GM23338 (cell line): ENCODE results near the gene SKOR1. TPM values are rescaled to one million over a fixed set of nuclear protein-coding genes. Genes with fewer than 3 reads are reported as not detected.

Source experiments
- ATAC-seq: fragments of 200-7000 bp; cut with Tn5 transposase; 3 replicates; pipeline ENCODE4 v1.9.1; 2020
- DNase-seq: peaks from one replicate; pipeline ENCODE4 v3.0.0-alpha.2; 2015; ENCODE audit warnings: low spot score
- H2AFZ ChIP-seq: fragments of 200-600 bp; sonication (generic); 2 replicates; pipeline ENCODE4 v1.8.0; 2016; ENCODE audit warnings: antibody characterized with exemption, mild to moderate bottlenecking, moderate library complexity
- H3F3A ChIP-seq: fragments of 200-600 bp; sonication (generic); replicated peaks from 2 replicates; pipeline ENCODE4 v1.8.0; 2017; ENCODE audit warnings: antibody characterized with exemption, mixed run types, low read depth
- H3K27ac ChIP-seq: fragments of 200-600 bp; sonication (generic); 2 replicates; pipeline ENCODE4 v1.6.1; 2016; ENCODE audit warnings: low read depth
- H3K27me3 ChIP-seq: fragments of 200-600 bp; sonication (generic); 2 replicates; pipeline ENCODE4 v1.8.0; 2016; ENCODE audit warnings: mild to moderate bottlenecking, mixed run types, moderate library complexity; ENCODE audit not compliant: insufficient read depth
- H3K36me3 ChIP-seq: fragments of 200-600 bp; sonication (generic); 2 replicates; pipeline ENCODE4 v1.8.0; 2016; ENCODE audit warnings: mild to moderate bottlenecking; ENCODE audit not compliant: insufficient read depth
- H3K4me1 ChIP-seq: fragments of 200-600 bp; sonication (generic); 2 replicates; pipeline ENCODE4 v1.8.0; 2016; ENCODE audit warnings: mild to moderate bottlenecking, moderate library complexity; ENCODE audit not compliant: insufficient read depth
- H3K4me2 ChIP-seq: fragments of 200-600 bp; sonication (generic); 2 replicates; pipeline ENCODE4 v1.7.1; 2017; ENCODE audit warnings: mixed run types
- H3K4me3 ChIP-seq: fragments of 200-600 bp; sonication (generic); 2 replicates; pipeline ENCODE4 v1.6.1; 2016; ENCODE audit warnings: mixed run types
- H3K79me2 ChIP-seq: fragments of 200-600 bp; sonication (generic); replicated peaks from 2 replicates; pipeline ENCODE4 v1.8.0; 2017; ENCODE audit warnings: mild to moderate bottlenecking; ENCODE audit not compliant: insufficient read depth
- H3K9me2 ChIP-seq: fragments of 200-600 bp; sonication (generic); 2 replicates; pipeline ENCODE4 v1.8.0; 2017; ENCODE audit not compliant: insufficient read depth
- H4K20me1 ChIP-seq: fragments of 200-600 bp; sonication (generic); replicated peaks from 2 replicates; pipeline ENCODE4 v1.8.0; 2017; ENCODE audit warnings: mild to moderate bottlenecking; ENCODE audit not compliant: insufficient read depth
- H3K27ac Mint-ChIP-seq: 2 replicates; pipeline ENCODE4 v1.8.0; 2020; ENCODE audit warnings: inconsistent platforms, mild to moderate bottlenecking, moderate library complexity, mixed read lengths
- H3K27me3 Mint-ChIP-seq: 3 replicates; pipeline ENCODE4 v1.8.0; 2022; ENCODE audit warnings: low read depth, mild to moderate bottlenecking, moderate library complexity, mixed read lengths, inconsistent platforms; ENCODE audit not compliant: insufficient read depth, poor library complexity
- H3K36me3 Mint-ChIP-seq: 3 replicates; pipeline ENCODE4 v1.8.0; 2021; ENCODE audit warnings: low read depth, mild to moderate bottlenecking, inconsistent platforms, moderate library complexity, mixed read lengths
- H3K4me1 Mint-ChIP-seq: 3 replicates; pipeline ENCODE4 v1.8.0; 2020; ENCODE audit warnings: mild to moderate bottlenecking, inconsistent platforms, mixed read lengths
- H3K4me3 Mint-ChIP-seq: 3 replicates; pipeline ENCODE4 v1.8.0; 2021; ENCODE audit warnings: moderate library complexity, mild to moderate bottlenecking, inconsistent platforms, mixed read lengths
- H3K9me3 Mint-ChIP-seq: 3 replicates; pipeline ENCODE4 v1.8.0; 2020; ENCODE audit warnings: moderate library complexity, mild to moderate bottlenecking, inconsistent platforms, mixed read lengths
- CREB1 ChIP-seq: fragments of 250-450 bp; sonication (Bioruptor Pico); IDR thresholded peaks from 2 replicates; pipeline ENCODE4 v1.5.0; 2020; ENCODE audit warnings: low read depth, mild to moderate bottlenecking, moderate library complexity
- EZH2 ChIP-seq: fragments of 200-600 bp; sonication (generic); IDR thresholded peaks from one replicate; pipeline ENCODE4 v1.8.0; 2017; ENCODE audit warnings: antibody characterized with exemption, mild to moderate bottlenecking, low read depth; ENCODE audit not compliant: unreplicated experiment
- EZH2phosphoT487 ChIP-seq: fragments of 200-600 bp; sonication (generic); IDR thresholded peaks from one replicate; pipeline ENCODE4 v1.8.1; 2018; ENCODE audit warnings: antibody characterized with exemption; ENCODE audit not compliant: unreplicated experiment
- JUNB ChIP-seq: IDR thresholded peaks from one replicate; pipeline ENCODE4 v1.6.1; 2016; ENCODE audit warnings: antibody characterized with exemption; ENCODE audit not compliant: unreplicated experiment
- NANOG ChIP-seq: IDR thresholded peaks from 2 replicates; pipeline ENCODE4 v1.6.1; 2016; ENCODE audit warnings: antibody characterized with exemption, borderline replicate concordance
- POLR2AphosphoS5 ChIP-seq: IDR thresholded peaks from 2 replicates; pipeline ENCODE4 v1.6.1; 2016; ENCODE audit warnings: antibody characterized with exemption, low read depth
- STAT1 ChIP-seq: IDR thresholded peaks from one replicate; pipeline ENCODE4 v1.6.1; 2016; ENCODE audit warnings: antibody characterized with exemption; ENCODE audit not compliant: unreplicated experiment
- ZNF114 ChIP-seq: fragments of 250-450 bp; sonication (Bioruptor Pico); IDR thresholded peaks from 2 replicates; pipeline ENCODE4 v1.5.0; 2020; ENCODE audit warnings: mild to moderate bottlenecking, moderate library complexity
- polyA plus RNA-seq: library from polyadenylated mRNA; unstranded; fragments of >200 nt; fragmentation: Nextera tagmentation; extraction: Ambion mirVana; gene quantifications from 2 replicates; pipeline ENCODE4 v1.2.1, GENCODE V29; 2016
- total RNA-seq: library from RNA; depleted of rRNA; stranded (reverse); fragments of >200 nt; shearing (Covaris generic); gene quantifications from 2 replicates; pipeline ENCODE4 v1.2.3, GENCODE V29; 2014
- TF ChIP-seq, protein P1 (sequence below): IDR thresholded peaks from 2 replicates; pipeline ENCODE4 v1.6.1; 2016; ENCODE audit warnings: antibody characterized with exemption
- TF ChIP-seq, protein P2 (sequence below): fragments of 250-450 bp; sonication (Bioruptor Pico); IDR thresholded peaks from 2 replicates; pipeline ENCODE4 v1.5.0; 2020; ENCODE audit warnings: mild to moderate bottlenecking, moderate library complexity
- TF ChIP-seq, protein P3 (sequence below): IDR thresholded peaks from one replicate; pipeline ENCODE4 v1.6.1; 2018; ENCODE audit warnings: antibody characterized with exemption; ENCODE audit not compliant: unreplicated experiment
- TF ChIP-seq, protein P4 (sequence below), 2 experiments: fragments of 200-600 bp in 1 of 2; sonication (generic) in 1 of 2; conservative IDR thresholded peaks; 2 replicates each; pipeline versions ENCODE4 v1.5.1 to v1.6.1; 2016 to 2017; ENCODE audit warnings: antibody characterized with exemption in 2 of 2, low read depth in 2 of 2, mild to moderate bottlenecking in 2 of 2, moderate library complexity in 1 of 2

Gene SKOR1
- total and polyA plus RNA-seq, 2 experiments from 2014 or later = 0.17 TPM; not detected in 1

DNA sequence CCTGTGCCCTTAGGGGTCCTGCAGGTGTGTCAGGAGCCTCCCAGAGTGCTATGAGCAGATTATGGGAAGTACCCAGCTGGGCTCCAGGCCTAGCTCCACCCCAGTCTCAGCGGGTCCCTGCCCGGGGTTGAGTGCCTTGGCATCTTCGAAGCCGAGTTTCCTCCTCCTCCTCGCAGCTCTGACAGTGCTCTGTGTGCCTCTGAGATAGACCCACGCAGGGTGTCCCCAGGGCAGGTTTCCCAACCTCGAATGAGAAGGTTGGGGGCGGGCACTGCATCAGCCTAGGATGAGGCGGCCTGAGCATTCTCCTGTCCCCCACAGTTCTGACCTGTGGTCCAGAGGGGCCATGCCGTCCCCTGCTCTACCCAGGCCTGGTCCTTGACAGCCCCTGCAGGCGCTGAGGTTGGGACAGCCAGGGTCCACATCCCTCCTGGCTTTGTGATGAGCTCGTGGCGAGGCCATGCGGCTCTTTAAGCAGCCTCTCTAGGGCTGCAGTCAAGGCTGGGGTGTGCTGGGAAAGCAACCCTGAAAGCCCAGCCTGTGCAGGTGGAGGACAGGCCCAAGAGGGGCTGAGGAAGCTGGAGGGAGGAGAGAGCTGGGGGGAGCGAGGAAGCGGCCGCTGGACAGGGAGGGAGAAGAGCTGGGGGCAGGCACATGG is 20.2 kb upstream of the SKOR1 start:
- peak; percentile 9 for ATAC-seq
- peaks cover 10% of the 10 kb centered on the region for H3K27me3 Mint-ChIP-seq
- no peaks in the 10 kb centered on the region for H3F3A ChIP-seq
- H3K79me2 ChIP-seq = no peaks in the 10 kb centered on the region
- no peaks in the 10 kb centered on the region for H3K36me3 ChIP-seq
- no peak overlapping the region for H3K4me3 Mint-ChIP-seq
- peak overlapping the region; percentile 60 for H3K4me2 ChIP-seq
- no peak overlapping the region for H2AFZ ChIP-seq
- no peaks in the 10 kb centered on the region for H3K9me3 Mint-ChIP-seq
- TF ChIP-seq, protein P1, sequence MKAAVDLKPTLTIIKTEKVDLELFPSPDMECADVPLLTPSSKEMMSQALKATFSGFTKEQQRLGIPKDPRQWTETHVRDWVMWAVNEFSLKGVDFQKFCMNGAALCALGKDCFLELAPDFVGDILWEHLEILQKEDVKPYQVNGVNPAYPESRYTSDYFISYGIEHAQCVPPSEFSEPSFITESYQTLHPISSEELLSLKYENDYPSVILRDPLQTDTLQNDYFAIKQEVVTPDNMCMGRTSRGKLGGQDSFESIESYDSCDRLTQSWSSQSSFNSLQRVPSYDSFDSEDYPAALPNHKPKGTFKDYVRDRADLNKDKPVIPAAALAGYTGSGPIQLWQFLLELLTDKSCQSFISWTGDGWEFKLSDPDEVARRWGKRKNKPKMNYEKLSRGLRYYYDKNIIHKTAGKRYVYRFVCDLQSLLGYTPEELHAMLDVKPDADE = no peak
- no peak for TF ChIP-seq NANOG
- no peak for TF ChIP-seq POLR2AphosphoS5
- TF ChIP-seq, protein P2, sequence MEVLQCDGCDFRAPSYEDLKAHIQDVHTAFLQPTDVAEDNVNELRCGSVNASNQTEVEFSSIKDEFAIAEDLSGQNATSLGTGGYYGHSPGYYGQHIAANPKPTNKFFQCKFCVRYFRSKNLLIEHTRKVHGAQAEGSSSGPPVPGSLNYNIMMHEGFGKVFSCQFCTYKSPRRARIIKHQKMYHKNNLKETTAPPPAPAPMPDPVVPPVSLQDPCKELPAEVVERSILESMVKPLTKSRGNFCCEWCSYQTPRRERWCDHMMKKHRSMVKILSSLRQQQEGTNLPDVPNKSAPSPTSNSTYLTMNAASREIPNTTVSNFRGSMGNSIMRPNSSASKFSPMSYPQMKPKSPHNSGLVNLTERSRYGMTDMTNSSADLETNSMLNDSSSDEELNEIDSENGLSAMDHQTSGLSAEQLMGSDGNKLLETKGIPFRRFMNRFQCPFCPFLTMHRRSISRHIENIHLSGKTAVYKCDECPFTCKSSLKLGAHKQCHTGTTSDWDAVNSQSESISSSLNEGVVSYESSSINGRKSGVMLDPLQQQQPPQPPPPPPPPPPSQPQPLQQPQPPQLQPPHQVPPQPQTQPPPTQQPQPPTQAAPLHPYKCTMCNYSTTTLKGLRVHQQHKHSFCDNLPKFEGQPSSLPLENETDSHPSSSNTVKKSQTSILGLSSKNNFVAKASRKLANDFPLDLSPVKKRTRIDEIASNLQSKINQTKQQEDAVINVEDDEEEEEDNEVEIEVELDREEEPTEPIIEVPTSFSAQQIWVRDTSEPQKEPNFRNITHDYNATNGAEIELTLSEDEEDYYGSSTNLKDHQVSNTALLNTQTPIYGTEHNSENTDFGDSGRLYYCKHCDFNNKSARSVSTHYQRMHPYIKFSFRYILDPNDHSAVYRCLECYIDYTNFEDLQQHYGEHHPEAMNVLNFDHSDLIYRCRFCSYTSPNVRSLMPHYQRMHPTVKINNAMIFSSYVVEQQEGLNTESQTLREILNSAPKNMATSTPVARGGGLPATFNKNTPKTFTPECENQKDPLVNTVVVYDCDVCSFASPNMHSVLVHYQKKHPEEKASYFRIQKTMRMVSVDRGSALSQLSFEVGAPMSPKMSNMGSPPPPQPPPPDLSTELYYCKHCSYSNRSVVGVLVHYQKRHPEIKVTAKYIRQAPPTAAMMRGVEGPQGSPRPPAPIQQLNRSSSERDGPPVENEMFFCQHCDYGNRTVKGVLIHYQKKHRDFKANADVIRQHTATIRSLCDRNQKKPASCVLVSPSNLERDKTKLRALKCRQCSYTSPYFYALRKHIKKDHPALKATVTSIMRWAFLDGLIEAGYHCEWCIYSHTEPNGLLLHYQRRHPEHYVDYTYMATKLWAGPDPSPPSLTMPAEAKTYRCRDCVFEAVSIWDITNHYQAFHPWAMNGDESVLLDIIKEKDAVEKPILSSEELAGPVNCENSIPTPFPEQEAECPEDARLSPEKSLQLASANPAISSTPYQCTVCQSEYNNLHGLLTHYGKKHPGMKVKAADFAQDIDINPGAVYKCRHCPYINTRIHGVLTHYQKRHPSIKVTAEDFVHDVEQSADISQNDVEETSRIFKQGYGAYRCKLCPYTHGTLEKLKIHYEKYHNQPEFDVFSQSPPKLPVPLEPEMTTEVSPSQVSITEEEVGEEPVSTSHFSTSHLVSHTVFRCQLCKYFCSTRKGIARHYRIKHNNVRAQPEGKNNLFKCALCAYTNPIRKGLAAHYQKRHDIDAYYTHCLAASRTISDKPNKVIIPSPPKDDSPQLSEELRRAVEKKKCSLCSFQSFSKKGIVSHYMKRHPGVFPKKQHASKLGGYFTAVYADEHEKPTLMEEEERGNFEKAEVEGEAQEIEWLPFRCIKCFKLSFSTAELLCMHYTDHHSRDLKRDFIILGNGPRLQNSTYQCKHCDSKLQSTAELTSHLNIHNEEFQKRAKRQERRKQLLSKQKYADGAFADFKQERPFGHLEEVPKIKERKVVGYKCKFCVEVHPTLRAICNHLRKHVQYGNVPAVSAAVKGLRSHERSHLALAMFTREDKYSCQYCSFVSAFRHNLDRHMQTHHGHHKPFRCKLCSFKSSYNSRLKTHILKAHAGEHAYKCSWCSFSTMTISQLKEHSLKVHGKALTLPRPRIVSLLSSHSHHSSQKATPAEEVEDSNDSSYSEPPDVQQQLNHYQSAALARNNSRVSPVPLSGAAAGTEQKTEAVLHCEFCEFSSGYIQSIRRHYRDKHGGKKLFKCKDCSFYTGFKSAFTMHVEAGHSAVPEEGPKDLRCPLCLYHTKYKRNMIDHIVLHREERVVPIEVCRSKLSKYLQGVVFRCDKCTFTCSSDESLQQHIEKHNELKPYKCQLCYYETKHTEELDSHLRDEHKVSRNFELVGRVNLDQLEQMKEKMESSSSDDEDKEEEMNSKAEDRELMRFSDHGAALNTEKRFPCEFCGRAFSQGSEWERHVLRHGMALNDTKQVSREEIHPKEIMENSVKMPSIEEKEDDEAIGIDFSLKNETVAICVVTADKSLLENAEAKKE (CRISPR knock-in tag) = no peak
- TF ChIP-seq EZH2 = no peak
- no peak for TF ChIP-seq JUNB
- no peak for TF ChIP-seq STAT1
- no peak for TF ChIP-seq EZH2phosphoT487
- no peak for TF ChIP-seq ZNF114 (CRISPR knock-in tag)
- TF ChIP-seq, protein P3, sequence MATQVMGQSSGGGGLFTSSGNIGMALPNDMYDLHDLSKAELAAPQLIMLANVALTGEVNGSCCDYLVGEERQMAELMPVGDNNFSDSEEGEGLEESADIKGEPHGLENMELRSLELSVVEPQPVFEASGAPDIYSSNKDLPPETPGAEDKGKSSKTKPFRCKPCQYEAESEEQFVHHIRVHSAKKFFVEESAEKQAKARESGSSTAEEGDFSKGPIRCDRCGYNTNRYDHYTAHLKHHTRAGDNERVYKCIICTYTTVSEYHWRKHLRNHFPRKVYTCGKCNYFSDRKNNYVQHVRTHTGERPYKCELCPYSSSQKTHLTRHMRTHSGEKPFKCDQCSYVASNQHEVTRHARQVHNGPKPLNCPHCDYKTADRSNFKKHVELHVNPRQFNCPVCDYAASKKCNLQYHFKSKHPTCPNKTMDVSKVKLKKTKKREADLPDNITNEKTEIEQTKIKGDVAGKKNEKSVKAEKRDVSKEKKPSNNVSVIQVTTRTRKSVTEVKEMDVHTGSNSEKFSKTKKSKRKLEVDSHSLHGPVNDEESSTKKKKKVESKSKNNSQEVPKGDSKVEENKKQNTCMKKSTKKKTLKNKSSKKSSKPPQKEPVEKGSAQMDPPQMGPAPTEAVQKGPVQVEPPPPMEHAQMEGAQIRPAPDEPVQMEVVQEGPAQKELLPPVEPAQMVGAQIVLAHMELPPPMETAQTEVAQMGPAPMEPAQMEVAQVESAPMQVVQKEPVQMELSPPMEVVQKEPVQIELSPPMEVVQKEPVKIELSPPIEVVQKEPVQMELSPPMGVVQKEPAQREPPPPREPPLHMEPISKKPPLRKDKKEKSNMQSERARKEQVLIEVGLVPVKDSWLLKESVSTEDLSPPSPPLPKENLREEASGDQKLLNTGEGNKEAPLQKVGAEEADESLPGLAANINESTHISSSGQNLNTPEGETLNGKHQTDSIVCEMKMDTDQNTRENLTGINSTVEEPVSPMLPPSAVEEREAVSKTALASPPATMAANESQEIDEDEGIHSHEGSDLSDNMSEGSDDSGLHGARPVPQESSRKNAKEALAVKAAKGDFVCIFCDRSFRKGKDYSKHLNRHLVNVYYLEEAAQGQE = no peak
- TF ChIP-seq, protein P4, sequence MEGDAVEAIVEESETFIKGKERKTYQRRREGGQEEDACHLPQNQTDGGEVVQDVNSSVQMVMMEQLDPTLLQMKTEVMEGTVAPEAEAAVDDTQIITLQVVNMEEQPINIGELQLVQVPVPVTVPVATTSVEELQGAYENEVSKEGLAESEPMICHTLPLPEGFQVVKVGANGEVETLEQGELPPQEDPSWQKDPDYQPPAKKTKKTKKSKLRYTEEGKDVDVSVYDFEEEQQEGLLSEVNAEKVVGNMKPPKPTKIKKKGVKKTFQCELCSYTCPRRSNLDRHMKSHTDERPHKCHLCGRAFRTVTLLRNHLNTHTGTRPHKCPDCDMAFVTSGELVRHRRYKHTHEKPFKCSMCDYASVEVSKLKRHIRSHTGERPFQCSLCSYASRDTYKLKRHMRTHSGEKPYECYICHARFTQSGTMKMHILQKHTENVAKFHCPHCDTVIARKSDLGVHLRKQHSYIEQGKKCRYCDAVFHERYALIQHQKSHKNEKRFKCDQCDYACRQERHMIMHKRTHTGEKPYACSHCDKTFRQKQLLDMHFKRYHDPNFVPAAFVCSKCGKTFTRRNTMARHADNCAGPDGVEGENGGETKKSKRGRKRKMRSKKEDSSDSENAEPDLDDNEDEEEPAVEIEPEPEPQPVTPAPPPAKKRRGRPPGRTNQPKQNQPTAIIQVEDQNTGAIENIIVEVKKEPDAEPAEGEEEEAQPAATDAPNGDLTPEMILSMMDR (conservative IDR thresholded peaks at IDR 0.05; ENCODE audit: low read depth in 2 of 2) = no peak
- no peak for TF ChIP-seq CREB1 (CRISPR knock-in tag)
- no peaks in the 10 kb centered on the region for H3K27me3 ChIP-seq
- H3K4me1 Mint-ChIP-seq = peaks cover 30% of the 10 kb centered on the region
- no peaks in the 10 kb centered on the region; the same call in 2 of the 3 replicates for H3K36me3 Mint-ChIP-seq
- DNase-seq = no peak
- no peaks in the 10 kb centered on the region; the same call in 1 of the 2 replicates for H4K20me1 ChIP-seq
- H3K4me1 ChIP-seq = peaks cover 14% of the 10 kb centered on the region
- no peak overlapping the region for H3K4me3 ChIP-seq
- no peaks in the 10 kb centered on the region for H3K9me2 ChIP-seq
- H3K27ac Mint-ChIP-seq = no peak overlapping the region; the same call in 1 of the 2 replicates
- no peak overlapping the region for H3K27ac ChIP-seq
